Stimulated activated memory B cell treated with anti-CD40 and anti-IgM and Interleukin-4, amounts not matched to agents 10 μg/mL and 1 μg/mL and 100 μg/mL, for 72 hours (primary cell): ENCODE results near the gene MAB21L2.

Experiments
- ATAC-seq: fragments of 150-1000 bp; cut with Tn5 transposase; 2 replicates; pipeline ENCODE4 v1.10.0; 2021
- H3K27ac Mint-ChIP-seq: one replicate; pipeline ENCODE4 v1.8.0; 2022; ENCODE audit warnings: mild to moderate bottlenecking, mixed read lengths
- H3K27me3 Mint-ChIP-seq: one replicate; pipeline ENCODE4 v1.8.0; 2022; ENCODE audit warnings: mixed read lengths
- H3K36me3 Mint-ChIP-seq: one replicate; pipeline ENCODE4 v1.8.0; 2022; ENCODE audit warnings: mixed read lengths
- H3K4me1 Mint-ChIP-seq: one replicate; pipeline ENCODE4 v1.8.0; 2022; ENCODE audit warnings: mixed read lengths
- H3K4me3 Mint-ChIP-seq: one replicate; pipeline ENCODE4 v1.8.0; 2022; ENCODE audit warnings: mild to moderate bottlenecking, moderate library complexity, mixed read lengths
- H3K9me3 Mint-ChIP-seq: one replicate; pipeline ENCODE4 v1.8.0; 2022; ENCODE audit warnings: mixed read lengths

MAB21L2 gene

DNA sequence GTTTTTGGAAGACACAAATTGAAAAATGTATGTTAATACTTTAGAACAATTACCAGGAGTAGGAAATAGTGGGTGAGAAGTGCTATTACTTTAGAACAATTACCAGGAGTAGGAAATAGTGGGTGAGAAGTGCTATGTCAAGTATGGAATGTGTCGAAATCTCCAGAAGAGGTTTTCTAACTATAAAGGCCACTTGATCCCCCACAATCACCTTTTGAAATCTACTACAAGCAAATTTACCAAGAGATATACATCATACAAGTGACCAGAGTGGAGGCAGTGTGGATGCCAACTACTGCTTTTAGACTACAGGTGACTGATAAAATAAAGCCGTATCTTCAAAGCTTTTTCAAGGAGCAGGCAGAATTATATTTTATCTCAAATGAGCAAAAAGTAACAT is 43.1 kb downstream of the MAB21L2 start:
- H3K4me1 Mint-ChIP-seq, result no peaks in the 10 kb centered on the region
- no peaks in the 10 kb centered on the region for H3K9me3 Mint-ChIP-seq
- no peaks in the 10 kb centered on the region for H3K27me3 Mint-ChIP-seq
- ATAC-seq, result no peak
- no peak overlapping the region for H3K27ac Mint-ChIP-seq
- H3K36me3 Mint-ChIP-seq, result peaks cover 43% of the 10 kb centered on the region
- H3K4me3 Mint-ChIP-seq, result no peak overlapping the region

DNA sequence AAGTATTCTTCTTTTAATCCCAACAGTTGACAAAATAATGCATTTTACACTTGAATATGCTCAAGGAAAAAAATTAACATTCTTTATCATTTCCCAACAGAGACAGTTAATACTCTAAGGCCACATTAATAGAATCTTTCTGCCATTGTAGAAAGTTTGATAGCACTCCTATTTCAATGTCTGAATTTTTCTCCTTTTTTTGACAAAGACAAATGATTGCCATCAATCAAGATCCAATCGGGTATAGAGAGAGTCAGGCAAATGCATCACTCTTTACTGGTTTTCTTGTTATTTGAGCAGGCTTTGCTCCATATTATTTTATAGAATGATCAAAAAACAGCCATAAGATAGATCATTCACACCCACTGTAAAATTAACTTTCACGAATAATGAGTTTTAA is 46.1 kb downstream of the MAB21L2 start:
- Mint-ChIP-seq H3K4me1 (no peaks in the 10 kb centered on the region), H3K9me3 (peaks cover 5% of the 10 kb centered on the region), H3K4me3 (no peak overlapping the region), H3K27ac (no peak overlapping the region), H3K36me3 (peaks cover 38% of the 10 kb centered on the region), H3K27me3 (no peaks in the 10 kb centered on the region)
- ATAC-seq, result no peak

DNA sequence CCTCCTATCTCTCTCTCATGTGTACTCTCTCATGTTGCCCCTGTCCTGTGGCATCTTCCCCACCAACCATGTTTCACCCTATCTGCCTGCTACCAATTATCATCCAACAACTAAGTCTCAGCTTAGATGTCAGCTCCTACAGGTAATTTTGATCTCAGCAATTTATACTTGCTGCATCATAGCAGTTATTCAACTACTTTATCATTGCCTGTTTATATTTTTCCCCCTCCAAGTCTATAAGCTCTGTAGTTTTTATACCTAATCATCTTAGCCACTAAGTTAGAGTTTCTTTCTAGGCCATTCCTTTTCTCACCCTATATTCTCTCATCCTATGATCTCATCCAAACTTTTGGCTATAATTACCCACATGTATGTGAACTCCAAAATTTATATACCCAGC is 50.7 kb downstream of the MAB21L2 start:
- ATAC-seq, result no peak
- no peak overlapping the region for H3K4me3 Mint-ChIP-seq

More for the DNA sequence above, 50.7 kb downstream of the MAB21L2 start:
- H3K36me3 Mint-ChIP-seq, result peaks cover 60% of the 10 kb centered on the region
- H3K4me1 Mint-ChIP-seq, result no peaks in the 10 kb centered on the region
- H3K27me3 Mint-ChIP-seq, result no peaks in the 10 kb centered on the region
- no peak overlapping the region for H3K27ac Mint-ChIP-seq
- peaks cover 14% of the 10 kb centered on the region for H3K9me3 Mint-ChIP-seq
